GM23248 (cell line): ENCODE data around the gene TNNI2. TPM values are rescaled to one million over a fixed set of nuclear protein-coding genes. Genes with fewer than 3 reads are reported as not detected.

Experiments
- DNase-seq: peaks from one replicate; pipeline ENCODE4 v3.0.0-alpha.2; 2015
- H2AFZ ChIP-seq: fragments of 200-600 bp; sonication (generic); 2 replicates; pipeline ENCODE4 v1.6.1; 2016; ENCODE audit warnings: antibody characterized with exemption
- H3F3A ChIP-seq: fragments of 200-600 bp; sonication (generic); 2 replicates; pipeline ENCODE4 v1.6.1; 2016; ENCODE audit warnings: mild to moderate bottlenecking, antibody characterized with exemption, mixed run types; ENCODE audit not compliant: insufficient read depth
- H3K27ac ChIP-seq: fragments of 200-600 bp; sonication (generic); 2 replicates; pipeline ENCODE4 v1.5.1; 2016; ENCODE audit warnings: mild to moderate bottlenecking
- H3K27me3 ChIP-seq: fragments of 200-600 bp; sonication (generic); replicated peaks from 2 replicates; pipeline ENCODE4 v1.6.1; 2016; ENCODE audit warnings: mild to moderate bottlenecking; ENCODE audit not compliant: insufficient read depth
- H3K36me3 ChIP-seq: fragments of 200-600 bp; sonication (generic); 2 replicates; pipeline ENCODE4 v1.6.1; 2016; ENCODE audit warnings: low read depth, mild to moderate bottlenecking
- H3K4me1 ChIP-seq: fragments of 200-600 bp; sonication (generic); 2 replicates; pipeline ENCODE4 v1.6.1; 2016; ENCODE audit warnings: mild to moderate bottlenecking; ENCODE audit not compliant: insufficient read depth
- H3K4me2 ChIP-seq: fragments of 200-600 bp; sonication (generic); one replicate; pipeline ENCODE4 v1.6.1; 2016; ENCODE audit warnings: mild to moderate bottlenecking; ENCODE audit not compliant: unreplicated experiment
- H3K4me3 ChIP-seq: fragments of 200-600 bp; sonication (generic); 2 replicates; pipeline ENCODE4 v1.5.1; 2016; ENCODE audit warnings: mild to moderate bottlenecking
- H3K79me2 ChIP-seq: fragments of 200-600 bp; sonication (generic); 2 replicates; pipeline ENCODE4 v1.6.1; 2016; ENCODE audit warnings: mild to moderate bottlenecking; ENCODE audit not compliant: insufficient read depth
- H3K9ac ChIP-seq: fragments of 200-600 bp; sonication (generic); 2 replicates; pipeline ENCODE4 v1.6.1; 2016; ENCODE audit warnings: mild to moderate bottlenecking
- H3K9me2 ChIP-seq: fragments of 200-600 bp; sonication (generic); 2 replicates; pipeline ENCODE4 v1.6.1; 2016; ENCODE audit warnings: mixed run types, mild to moderate bottlenecking, moderate library complexity; ENCODE audit not compliant: insufficient read depth
- H3K9me3 ChIP-seq: fragments of 200-600 bp; sonication (generic); one replicate; pipeline ENCODE4 v1.6.1; 2017; ENCODE audit warnings: low read depth
- H4K20me1 ChIP-seq: fragments of 200-600 bp; sonication (generic); 2 replicates; pipeline ENCODE4 v1.6.0; 2016; ENCODE audit not compliant: insufficient read depth
- EZH2 ChIP-seq: fragments of 200-600 bp; sonication (generic); IDR thresholded peaks from 2 replicates; pipeline ENCODE4 v1.6.1; 2018; ENCODE audit warnings: antibody characterized with exemption, mild to moderate bottlenecking; ENCODE audit not compliant: insufficient read depth, poor library complexity, severe bottlenecking
- EZH2phosphoT487 ChIP-seq: fragments of 200-600 bp; sonication (generic); IDR thresholded peaks from 2 replicates; pipeline ENCODE4 v1.6.1; 2018; ENCODE audit warnings: antibody characterized with exemption, moderate library complexity, mild to moderate bottlenecking, low read depth; ENCODE audit not compliant: insufficient read depth
- WGBS, 2 experiments: methylation state at CpG; one replicate each; pipeline ENCODE4 v1.1.6; 2015 to 2017; ENCODE audit warnings: low lambda C conversion rate in 2 of 2, low coverage in 1 of 2; ENCODE audit errors: missing lambda C conversion rate in 2 of 2; 5-methylcytosine and 5-hydroxymethylcytosine counted together
- in situ Hi-C: fragments of 300-500 bp; cut with MboI; formaldehyde crosslinking; loops from 2 replicates; pipeline ENCODE4 v1.15.0; 2020
- polyA plus RNA-seq: library from polyadenylated mRNA; unstranded; fragments of >200 nt; fragmentation: Nextera tagmentation; extraction: Ambion mirVana; gene quantifications from 2 replicates; pipeline ENCODE4 v1.2.1, GENCODE V29; 2016
- total RNA-seq: library from RNA; depleted of rRNA; stranded (reverse); fragments of >200 nt; shearing (Covaris generic); gene quantifications from 2 replicates; pipeline ENCODE4 v1.2.3, GENCODE V29; 2014

Gene TNNI2
- total and polyA plus RNA-seq, 2 experiments from 2014 or later: not detected

GRCh38 chr11:1854132-1854948, 15.6 kb downstream of the TNNI2 start:
- no peaks in the 10 kb centered on the region for H4K20me1 ChIP-seq
- 58 to 64% methylated on average over 25 to 27 of the region's 27 CpGs for WGBS, 2 experiments

DNA sequence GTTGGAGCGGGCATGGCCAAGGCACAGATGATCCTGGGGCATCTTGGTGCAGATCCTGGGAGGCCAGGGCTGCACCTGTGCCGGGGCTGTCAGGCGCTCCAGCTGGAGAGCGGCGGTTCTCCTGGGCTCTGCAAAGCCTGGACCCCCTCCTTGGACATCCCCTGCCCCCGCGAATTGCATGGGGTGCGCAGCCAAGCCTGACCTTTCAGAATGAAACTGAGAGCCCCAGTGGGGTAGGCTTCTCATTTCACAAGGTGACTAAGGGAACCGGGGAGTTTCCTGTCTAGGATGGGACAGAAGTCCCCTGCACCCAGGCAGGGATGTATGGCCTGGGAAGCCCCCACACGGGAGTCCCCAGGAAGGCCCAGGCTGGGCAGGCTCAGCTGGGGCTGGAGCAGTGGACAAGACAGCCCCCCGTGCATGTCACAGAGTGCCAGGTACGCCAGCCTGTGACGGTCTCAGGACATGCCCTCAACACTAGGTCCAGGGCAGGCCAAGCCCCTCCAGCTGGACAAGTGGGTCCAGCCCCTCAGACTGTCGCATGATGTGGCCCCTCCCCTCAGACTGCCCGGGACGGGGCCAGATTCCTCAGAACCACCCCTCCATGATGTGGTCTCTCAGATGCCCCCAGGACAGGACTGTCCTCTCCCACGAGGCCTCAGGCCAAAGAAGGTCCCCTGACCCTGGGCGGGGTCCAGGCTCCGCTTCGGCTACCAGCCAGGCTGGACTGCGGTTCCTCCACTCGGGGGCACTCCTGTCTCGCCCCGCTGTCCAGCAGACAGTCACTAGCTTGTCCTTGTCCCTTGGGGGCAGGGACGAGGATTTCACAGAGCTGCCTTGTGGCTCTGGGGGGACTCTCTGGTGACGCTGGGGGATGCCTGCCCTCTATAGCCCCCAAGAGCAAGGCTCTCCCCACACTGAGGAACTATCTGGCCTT, 16.4 kb downstream of the TNNI2 start:
- in situ Hi-C loops: loop anchor here (25.0 kb wide), 1 partner anchor 307 kb away; the partner anchor contains the start of genes INS and TH
- Histone ChIP-seq H3K4me2 (no peak overlapping the region), H3K9me3 (no peaks in the 10 kb centered on the region), H3K36me3 (no peaks in the 10 kb centered on the region), H3F3A (no peaks in the 10 kb centered on the region), H3K27ac (no peak overlapping the region), H3K4me3 (no peak overlapping the region), H3K27me3 (no peaks in the 10 kb centered on the region), H2AFZ (no peak overlapping the region), H3K4me1 (no peaks in the 10 kb centered on the region), H3K79me2 (no peaks in the 10 kb centered on the region), H3K9me2 (no peaks in the 10 kb centered on the region), H4K20me1 (no peaks in the 10 kb centered on the region), H3K9ac (no peak overlapping the region)
- WGBS, 2 experiments: 68 to 75% methylated on average over 25 to 26 of the region's 26 CpGs
- TF ChIP-seq EZH2phosphoT487: no peak
- no peak for TF ChIP-seq EZH2
- no peak for DNase-seq

More at GRCh38 chr11:1854132-1854948, 15.6 kb downstream of the TNNI2 start:
- H3K36me3 ChIP-seq: no peaks in the 10 kb centered on the region
- no peaks in the 10 kb centered on the region for H3K4me1 ChIP-seq
- no peaks in the 10 kb centered on the region for H3K27me3 ChIP-seq
- no peaks in the 10 kb centered on the region for H3K79me2 ChIP-seq
- H3K4me2 ChIP-seq: no peak overlapping the region
- H3K9me2 ChIP-seq: no peaks in the 10 kb centered on the region
- H3F3A ChIP-seq: no peaks in the 10 kb centered on the region
- no peak overlapping the region for H3K27ac ChIP-seq
- in situ Hi-C loops: loop anchor here (25.0 kb wide), 1 partner anchor 308 kb away; the partner anchor contains the start of genes INS and TH
- no peak overlapping the region for H3K4me3 ChIP-seq
- DNase-seq: no peak
- TF ChIP-seq EZH2phosphoT487 (no peak), EZH2 (no peak)
- H2AFZ ChIP-seq: no peak overlapping the region
- no peaks in the 10 kb centered on the region for H3K9me3 ChIP-seq
- no peak overlapping the region for H3K9ac ChIP-seq

- Histone ChIP-seq H3K4me2 (no peak overlapping the region), H3F3A (no peaks in the 10 kb centered on the region), H3K4me3 (no peak overlapping the region), H3K9ac (no peak overlapping the region), H3K9me2 (no peaks in the 10 kb centered on the region), H3K4me1 (no peaks in the 10 kb centered on the region), H3K27me3 (0 out of 2 replicates have a peak, but pooled peaks cover 4% of the 10 kb centered on the region), H3K79me2 (no peaks in the 10 kb centered on the region), H3K9me3 (no peaks in the 10 kb centered on the region), H2AFZ (no peak overlapping the region), H3K36me3 (no peaks in the 10 kb centered on the region), H4K20me1 (no peaks in the 10 kb centered on the region), H3K27ac (no peak overlapping the region)
- DNase-seq: no peak
- 78 to 83% methylated on average over 8 to 11 of the region's 11 CpGs for WGBS, 2 experiments
- no peak for TF ChIP-seq EZH2
- TF ChIP-seq EZH2phosphoT487: no peak
- in situ Hi-C loops: loop anchor here (25.0 kb wide), 1 partner anchor 306 kb away; the partner anchor contains the start of genes INS and TH
Measured at GRCh38 chr11:1855886-1856265, 17.1 kb downstream of the TNNI2 start.
